B cell (primary cell): Measurements from ENCODE around the gene GPR62. TPM values are rescaled to one million over a fixed set of nuclear protein-coding genes. Genes with fewer than 3 reads are reported as not detected.

Experiments used
- ATAC-seq: fragments of 200-7000 bp; cut with Tn5 transposase; one replicate; pipeline ENCODE4 v1.10.0; 2021; ENCODE audit warnings: low read depth, mild to moderate bottlenecking, moderate number of reproducible peaks, moderate library complexity
- CTCF ChIA-PET: fragments of 350-600 bp; sonication (Branson Sonifier 250); formaldehyde crosslinking; loops from one replicate; lab custom pipeline; 2021; ENCODE audit warnings: antibody characterized with exemption, inconsistent platforms; lab: Charles Lee
- POLR2A ChIA-PET: fragments of 350-600 bp; sonication (Branson Sonifier 250); formaldehyde crosslinking; loops from one replicate; lab custom pipeline; 2021; ENCODE audit warnings: antibody characterized with exemption; lab: Charles Lee
- DNase-seq: peaks from one replicate; pipeline ENCODE4 v3.0.0; 2013
- H2AFZ ChIP-seq: 2 replicates; pipeline ENCODE4 v1.6.1; 2012; ENCODE audit warnings: mild to moderate bottlenecking, low read depth, low read length; ENCODE audit not compliant: insufficient read depth, poor library complexity, severe bottlenecking
- H3K27ac ChIP-seq, 2 donors: 1 replicate in 1 of 2; 2 replicates in 1 of 2; pipeline ENCODE4 v1.5.1; 2012 to 2013; ENCODE audit warnings: low read length in 2 of 2, mild to moderate bottlenecking in 2 of 2, moderate library complexity in 1 of 2
- H3K27me3 ChIP-seq, 4 experiments: fragments of 200-600 bp in 1 of 4; sonication (generic) in 1 of 4; replicated peaks in 1 of 4; 1 replicate in 2 of 4; 2 replicates in 2 of 4; pipeline versions ENCODE4 v1.6.1 to v1.7.0; 2013 to 2016; ENCODE audit warnings: low read length in 3 of 4, mild to moderate bottlenecking in 2 of 4, mixed read lengths in 1 of 4, moderate library complexity in 1 of 4; ENCODE audit not compliant: insufficient read depth in 4 of 4, control insufficient read depth in 3 of 4; ENCODE audit errors: control extremely low read depth in 1 of 4
- H3K36me3 ChIP-seq, 2 experiments: replicated peaks in 1 of 2; 1 replicate in 1 of 2; 2 replicates in 1 of 2; pipeline versions ENCODE4 v1.6.1 to v1.7.1; 2013; ENCODE audit warnings: low read length in 1 of 2; ENCODE audit not compliant: insufficient read depth in 2 of 2, control insufficient read depth in 1 of 2; ENCODE audit errors: control extremely low read depth in 1 of 2, extremely low read depth in 1 of 2
- H3K4me1 ChIP-seq, 2 donors: fragments of 200-600 bp in 1 of 2; sonication (generic) in 1 of 2; 1 replicate in 1 of 2; 2 replicates in 1 of 2; pipeline versions ENCODE4 v1.5.1 to v1.6.1; 2013 to 2017; ENCODE audit warnings: low read length in 2 of 2; ENCODE audit not compliant: control insufficient read depth in 2 of 2, insufficient read depth in 2 of 2
- H3K4me2 ChIP-seq: replicated peaks from 2 replicates; pipeline ENCODE3; 2012; ENCODE audit warnings: mild to moderate bottlenecking, low read depth, low read length; ENCODE audit not compliant: poor library complexity, severe bottlenecking
- H3K4me3 ChIP-seq, 5 experiments: fragments of 200-600 bp in 1 of 5; sonication (generic) in 1 of 5; 1 replicate in 3 of 5; 2 replicates in 2 of 5; pipeline versions ENCODE4 v1.5.1 to v1.7.0; 2011 to 2016; ENCODE audit warnings: low read length in 4 of 5, mild to moderate bottlenecking in 4 of 5, low read depth in 2 of 5, control low read depth in 1 of 5, moderate library complexity in 1 of 5; ENCODE audit not compliant: insufficient read depth in 1 of 5; ENCODE audit errors: control extremely low read depth in 1 of 5, extremely low read depth in 1 of 5
- H3K79me2 ChIP-seq: fragments of 200-600 bp; sonication (generic); one replicate; pipeline ENCODE4 v1.6.0; 2016; ENCODE audit warnings: low read length; ENCODE audit not compliant: control insufficient read depth, insufficient read depth
- H3K9ac ChIP-seq: fragments of 200-600 bp; sonication (generic); 2 replicates; pipeline ENCODE4 v1.6.1; 2017; ENCODE audit warnings: mild to moderate bottlenecking, low read length, moderate library complexity
- H3K9me3 ChIP-seq, 3 donors: one replicate each; pipeline versions ENCODE4 v1.6.1 to v1.7.1; 2013; ENCODE audit warnings: low read length in 2 of 3; ENCODE audit not compliant: control insufficient read depth in 2 of 3, insufficient read depth in 1 of 3; ENCODE audit errors: control extremely low read depth in 1 of 3
- H4K20me1 ChIP-seq: 2 replicates; pipeline ENCODE4 v1.6.0; 2012; ENCODE audit warnings: mild to moderate bottlenecking, low read length; ENCODE audit not compliant: insufficient read depth, control insufficient read depth, poor library complexity, severe bottlenecking
- H3K27ac Mint-ChIP-seq: one replicate; pipeline ENCODE4 v1.8.0; 2021; ENCODE audit warnings: mixed read lengths
- H3K27me3 Mint-ChIP-seq: one replicate; pipeline ENCODE4 v1.8.0; 2021; ENCODE audit warnings: mixed read lengths
- H3K4me1 Mint-ChIP-seq: one replicate; pipeline ENCODE4 v1.8.0; 2021; ENCODE audit warnings: mixed read lengths
- H3K4me3 Mint-ChIP-seq: one replicate; pipeline ENCODE4 v1.8.0; 2021; ENCODE audit warnings: mixed read lengths
- H3K9me3 Mint-ChIP-seq: one replicate; pipeline ENCODE4 v1.8.0; 2022; ENCODE audit warnings: mixed read lengths; ENCODE audit not compliant: insufficient read depth
- CTCF ChIP-seq: fragments of 200-600 bp; IDR thresholded peaks from one replicate; pipeline ENCODE4 v1.8.0; 2022; ENCODE audit warnings: antibody characterized with exemption, mild to moderate bottlenecking
- EZH2 ChIP-seq: IDR thresholded peaks from 2 replicates; pipeline ENCODE4 v1.6.1; 2012; ENCODE audit warnings: borderline replicate concordance, low read depth, mild to moderate bottlenecking, moderate library complexity, low read length; ENCODE audit not compliant: insufficient read depth, poor library complexity, severe bottlenecking
- WGBS: methylation state at CpG from one replicate; pipeline ENCODE4 v1.1.5; 2013; ENCODE audit warnings: missing lambda C conversion rate; ENCODE audit not compliant: insufficient coverage; 5-methylcytosine and 5-hydroxymethylcytosine counted together
- intact Hi-C: fragments of 100-400 bp; cut with micrococcal nuclease; formaldehyde crosslinking; loops from one replicate; pipeline ENCODE4 v1.10.0; 2022
- polyA plus RNA-seq: library from polyadenylated mRNA; depleted of rRNA; stranded (reverse); fragments of >200 nt; gene quantifications from 2 replicates; pipeline ENCODE4 v1.2.3, GENCODE V29; 2012
- small RNA-seq: library from RNA; depleted of rRNA; stranded (forward); fragments of <200 nt; gene quantifications from one replicate; pipeline ENCODE3, GENCODE V24; 2012; ENCODE audit warnings: low replicate concordance, low read depth; ENCODE audit not compliant: insufficient read length
- total RNA-seq, 2 donors: library from RNA; stranded (reverse); fragments of 120-200 nt in 1 of 2; gene quantifications; 1 replicate in 1 of 2; 2 replicates in 1 of 2; pipeline versions ENCODE4 v1.2.3 to v1.2.4, GENCODE V29; 2013 to 2022

The GPR62 gene
- total and polyA plus RNA-seq, 2 donors (not counting 1 experiment from before 2014, with no cell fraction given) = not detected

- WGBS = 93% methylated on average over 4 of the region's 6 CpGs
- POLR2A ChIA-PET = no interaction called here
- Mint-ChIP-seq H3K27me3 (no peaks in the 10 kb centered on the region), H3K4me3 (no peak overlapping the region), H3K4me1 (no peaks in the 10 kb centered on the region), H3K27ac (no peak overlapping the region), H3K9me3 (no peaks in the 10 kb centered on the region)
- Histone ChIP-seq H4K20me1 (no peaks in the 10 kb centered on the region), H2AFZ (no peak overlapping the region), H3K4me1 (peaks cover under 1 to 7% of the 10 kb centered on the region in 2 donors), H3K4me2 (no peak overlapping the region), H3K9me3 (no peaks in the 10 kb centered on the region), H3K9ac (no peak overlapping the region), H3K27ac (no peak overlapping the region), H3K36me3 (no peaks in the 10 kb centered on the region), H3K27me3 (no peaks in the 10 kb centered on the region), H3K4me3 (no peak overlapping the region), H3K79me2 (no peaks in the 10 kb centered on the region)
- CTCF ChIA-PET = interaction anchor here (1.8 kb wide), 1 partner anchor 136 kb away, joined by 7 read pairs; no protein-coding TSS in a partner anchor
- no peak for ATAC-seq
- no peak for DNase-seq
- intact Hi-C loops = no loop called here
- TF ChIP-seq CTCF (no peak), EZH2 (no peak)
Observed at GRCh38 chr3:52006820-52007133, 51.6 kb downstream of the GPR62 start.

Small RNA genes within 50 kb of the gene (small RNA-seq; reads per million reads assigned to genes)
- not detected for gene AC115284.1

Other genes starting within 250 kb of the GPR62 start
- gene GRM2, start 248.3 kb upstream of the GPR62 start, total RNA-seq = 0.86 and 1.1 TPM in 2 replicates
- 2.8 TPM in 2 replicates for gene GRM2, start 248.3 kb upstream of the GPR62 start, polyA plus RNA-seq
- gene IQCF6, start 176.1 kb upstream of the GPR62 start, total RNA-seq = not detected in 2 replicates
- not detected in 2 replicates for gene IQCF6, start 176.1 kb upstream of the GPR62 start, polyA plus RNA-seq
- gene IQCF2, start 93.8 kb upstream of the GPR62 start, total RNA-seq = not detected in 2 replicates
- gene IQCF2, start 93.8 kb upstream of the GPR62 start, polyA plus RNA-seq = not detected in 2 replicates
- not detected in 2 replicates for gene IQCF5, start 79.8 kb upstream of the GPR62 start, total RNA-seq
- gene IQCF5, start 79.8 kb upstream of the GPR62 start, polyA plus RNA-seq = not detected in 2 replicates
- gene IQCF1, start 52.0 kb upstream of the GPR62 start, total RNA-seq = not detected in 2 replicates
- gene IQCF1, start 52.0 kb upstream of the GPR62 start, polyA plus RNA-seq = not detected in 2 replicates
- 16.7 and 16.9 TPM in 2 replicates for gene RRP9, start 13.5 kb upstream of the GPR62 start, total RNA-seq
- 19.8 and 21.9 TPM in 2 replicates for gene RRP9, start 13.5 kb upstream of the GPR62 start, polyA plus RNA-seq
- 17.3 and 17.7 TPM in 2 replicates for gene PARP3, start 13.0 kb upstream of the GPR62 start, total RNA-seq
- gene PARP3, start 13.0 kb upstream of the GPR62 start, polyA plus RNA-seq = 20.3 and 29.7 TPM in 2 replicates
- gene PCBP4, start 12.1 kb downstream of the GPR62 start, total RNA-seq = 15.3 TPM in 2 replicates
- gene PCBP4, start 12.1 kb downstream of the GPR62 start, polyA plus RNA-seq = 17.7 and 25.6 TPM in 2 replicates
- 68.7 and 73.9 TPM in 2 replicates for gene ABHD14B, start 18.7 kb downstream of the GPR62 start, total RNA-seq
- gene ABHD14B, start 18.7 kb downstream of the GPR62 start, polyA plus RNA-seq = 50.5 and 62.8 TPM in 2 replicates
- gene ABHD14A, start 19.7 kb downstream of the GPR62 start, total RNA-seq = 11.9 and 14.0 TPM in 2 replicates
- gene ABHD14A, start 19.7 kb downstream of the GPR62 start, polyA plus RNA-seq = 15.2 and 28.8 TPM in 2 replicates
- 11.6 and 14.6 TPM in 2 replicates for gene ACY1, start 28.2 kb downstream of the GPR62 start, total RNA-seq
- gene ACY1, start 28.2 kb downstream of the GPR62 start, polyA plus RNA-seq = 26.2 and 26.6 TPM in 2 replicates
- gene RPL29, start 40.5 kb downstream of the GPR62 start, total RNA-seq = 1,460 and 1,552 TPM in 2 replicates
- gene RPL29, start 40.5 kb downstream of the GPR62 start, polyA plus RNA-seq = 2,693 and 3,787 TPM in 2 replicates
- gene DUSP7, start 101.2 kb downstream of the GPR62 start, total RNA-seq = 6.9 TPM in 2 replicates
- 2.9 and 5.1 TPM in 2 replicates for gene DUSP7, start 101.2 kb downstream of the GPR62 start, polyA plus RNA-seq
- 2.4 and 2.8 TPM in 2 replicates for gene POC1A, start 199.0 kb downstream of the GPR62 start, total RNA-seq
- gene POC1A, start 199.0 kb downstream of the GPR62 start, polyA plus RNA-seq = 1.4 and 1.7 TPM in 2 replicates
- 26.1 and 28.3 TPM in 2 replicates for gene ALAS1, start 242.8 kb downstream of the GPR62 start, total RNA-seq
- gene ALAS1, start 242.8 kb downstream of the GPR62 start, polyA plus RNA-seq = 18.9 and 30.2 TPM in 2 replicates